Measurements from ENCODE around the gene PLCD3. TPM values are rescaled to one million over a fixed set of nuclear protein-coding genes. Genes with fewer than 3 reads are reported as not detected.

The PLCD3 gene
- total and polyA plus RNA-seq, 9 of the 15 experiments (the other 6 are each of a cell fraction or from before 2014, with no cell fraction given), result 0.20 to 22.6 (median 7.5) TPM

DNA sequence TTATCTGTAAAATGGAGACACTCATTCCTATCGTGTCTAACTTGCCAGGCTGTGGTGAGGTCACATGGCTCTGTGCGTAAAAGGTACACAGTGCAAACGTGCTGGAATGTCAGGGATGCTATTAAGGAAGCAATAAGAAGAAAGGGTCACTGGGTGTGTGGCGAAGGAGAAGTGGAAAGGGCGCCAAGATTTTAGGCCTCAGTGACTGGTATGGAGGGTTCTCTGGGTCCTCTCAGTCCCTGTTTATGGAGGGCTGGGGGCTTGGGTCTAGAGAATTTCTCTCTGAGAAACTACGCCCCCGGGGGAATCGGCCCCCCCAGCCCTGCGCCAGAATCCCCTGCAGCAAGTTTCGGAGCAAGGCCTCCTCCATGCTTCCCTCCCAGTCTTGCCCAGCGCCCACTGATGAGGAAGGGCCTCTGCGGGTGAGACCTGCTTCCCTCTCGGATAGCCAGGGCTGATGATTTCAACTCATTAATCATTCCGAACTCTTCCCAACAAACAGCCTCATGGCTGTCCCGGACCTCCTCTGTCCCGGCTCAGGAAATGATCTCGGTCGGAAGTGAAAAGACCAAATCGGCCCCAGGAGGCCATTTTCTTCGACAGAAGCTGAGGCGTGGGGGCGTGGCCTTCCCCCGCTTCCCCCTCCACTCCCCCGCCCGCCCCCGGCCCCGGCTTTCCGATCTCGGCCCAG is 14.7 kb upstream of the PLCD3 start (continued):
- TF ChIP-seq SIRT6 (IDR thresholded peaks at IDR 0.05; ENCODE audit: low read depth, low read length), result no peak
- no peak for TF ChIP-seq BMI1 (IDR thresholded peaks at IDR 0.05; ENCODE audit: low read length)
- TF ChIP-seq KAT7 (CRISPR knock-in tag; IDR thresholded peaks at IDR 0.05; ENCODE audit: borderline replicate concordance), result no peak
- TF ChIP-seq ZNF124 (CRISPR knock-in tag; IDR thresholded peaks at IDR 0.05), result no peak
- TF ChIP-seq PML (IDR thresholded peaks at IDR 0.05; ENCODE audit: low read length), result no peak
- TF ChIP-seq CBFB (CRISPR knock-in tag; IDR thresholded peaks at IDR 0.05), result no peak
- TF ChIP-seq, protein P1, sequence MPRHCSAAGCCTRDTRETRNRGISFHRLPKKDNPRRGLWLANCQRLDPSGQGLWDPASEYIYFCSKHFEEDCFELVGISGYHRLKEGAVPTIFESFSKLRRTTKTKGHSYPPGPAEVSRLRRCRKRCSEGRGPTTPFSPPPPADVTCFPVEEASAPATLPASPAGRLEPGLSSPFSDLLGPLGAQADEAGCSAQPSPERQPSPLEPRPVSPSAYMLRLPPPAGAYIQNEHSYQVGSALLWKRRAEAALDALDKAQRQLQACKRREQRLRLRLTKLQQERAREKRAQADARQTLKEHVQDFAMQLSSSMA (CRISPR knock-in tag; IDR thresholded peaks at IDR 0.05), result no peak
- peak; percentile 94 for TF ChIP-seq ZNF592 (IDR thresholded peaks at IDR 0.05)
- no peak for TF ChIP-seq NR2C2 (CRISPR knock-in tag; IDR thresholded peaks at IDR 0.05)
- TF ChIP-seq NR2C2 (tag; IDR thresholded peaks at IDR 0.05), result peak; percentile 60; the same call in 1 of the 2 replicates
- TF ChIP-seq, protein P2, sequence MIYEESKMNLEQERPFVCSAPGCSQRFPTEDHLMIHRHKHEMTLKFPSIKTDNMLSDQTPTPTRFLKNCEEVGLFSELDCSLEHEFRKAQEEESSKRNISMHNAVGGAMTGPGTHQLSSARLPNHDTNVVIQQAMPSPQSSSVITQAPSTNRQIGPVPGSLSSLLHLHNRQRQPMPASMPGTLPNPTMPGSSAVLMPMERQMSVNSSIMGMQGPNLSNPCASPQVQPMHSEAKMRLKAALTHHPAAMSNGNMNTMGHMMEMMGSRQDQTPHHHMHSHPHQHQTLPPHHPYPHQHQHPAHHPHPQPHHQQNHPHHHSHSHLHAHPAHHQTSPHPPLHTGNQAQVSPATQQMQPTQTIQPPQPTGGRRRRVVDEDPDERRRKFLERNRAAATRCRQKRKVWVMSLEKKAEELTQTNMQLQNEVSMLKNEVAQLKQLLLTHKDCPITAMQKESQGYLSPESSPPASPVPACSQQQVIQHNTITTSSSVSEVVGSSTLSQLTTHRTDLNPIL (CRISPR knock-in tag; IDR thresholded peaks at IDR 0.05), result no peak
- TF ChIP-seq MTA1 (IDR thresholded peaks at IDR 0.05; ENCODE audit: borderline replicate concordance), result no peak; the same call in 1 of the 2 replicates
- peak; percentile 69; the same call in 1 of the 2 replicates for TF ChIP-seq CREB3 (tag; conservative IDR thresholded peaks at IDR 0.05; ENCODE audit: low read depth)
- TF ChIP-seq SNRNP70 (optimal IDR thresholded peaks at IDR 0.05; ENCODE audit: low read depth, low read length), result no peak
- TF ChIP-seq ZBTB17 (CRISPR knock-in tag; IDR thresholded peaks at IDR 0.05), result peak; percentile 61; the same call in 1 of the 2 replicates
- 0 out of 2 replicates have a peak, but pooled peaks have one; percentile 62 for TF ChIP-seq ZNF212 (CRISPR knock-in tag; IDR thresholded peaks at IDR 0.05)
- no peak for TF ChIP-seq BCOR (IDR thresholded peaks at IDR 0.05)
- TF ChIP-seq, protein P3, sequence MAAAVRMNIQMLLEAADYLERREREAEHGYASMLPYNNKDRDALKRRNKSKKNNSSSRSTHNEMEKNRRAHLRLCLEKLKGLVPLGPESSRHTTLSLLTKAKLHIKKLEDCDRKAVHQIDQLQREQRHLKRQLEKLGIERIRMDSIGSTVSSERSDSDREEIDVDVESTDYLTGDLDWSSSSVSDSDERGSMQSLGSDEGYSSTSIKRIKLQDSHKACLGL (CRISPR knock-in tag; IDR thresholded peaks at IDR 0.05; ENCODE audit: borderline replicate concordance, poor library complexity, severe bottlenecking), result no peak
- no peak for TF ChIP-seq SAFB2 (IDR thresholded peaks at IDR 0.05; ENCODE audit: borderline replicate concordance, low read depth, low read length, severe bottlenecking)
- TF ChIP-seq HSF4 (CRISPR knock-in tag; IDR thresholded peaks at IDR 0.05; ENCODE audit: borderline replicate concordance), result no peak; the same call in 1 of the 2 replicates

Measured in K562 (cell line).